ENCODE results near the gene OPTC. TPM values are rescaled to one million over a fixed set of nuclear protein-coding genes. Genes with fewer than 3 reads are reported as not detected.
"Not testable (repeated sequence)": the region's sequence is repeated elsewhere in the genome, so short reads cannot be mapped to it uniquely, and the experiment has no call there.

OPTC gene
- total RNA-seq, 1 experiment from 2014 or later = not detected

DNA sequence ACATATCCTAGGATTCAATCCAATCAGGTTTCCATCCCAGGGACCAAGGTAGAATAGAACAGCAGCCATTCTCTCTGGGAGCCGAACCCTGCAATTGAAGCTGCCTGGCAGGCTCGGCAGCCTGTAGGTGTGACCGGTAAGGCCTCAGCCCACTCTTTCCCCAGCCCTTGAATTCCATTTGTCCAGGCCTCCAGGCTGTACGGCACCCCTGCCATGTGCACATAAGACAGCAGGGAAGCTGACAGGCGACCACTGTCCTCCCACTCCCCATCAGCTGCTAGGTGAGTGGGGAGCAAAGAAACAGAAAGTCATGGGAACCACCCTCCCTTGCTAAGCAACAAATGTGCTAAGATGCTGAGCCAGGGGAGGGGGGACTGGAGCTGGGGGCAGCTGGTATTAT is 23.0 kb downstream of the OPTC start:
- DNase-seq (ENCODE audit: low spot score) = no peak

DNA sequence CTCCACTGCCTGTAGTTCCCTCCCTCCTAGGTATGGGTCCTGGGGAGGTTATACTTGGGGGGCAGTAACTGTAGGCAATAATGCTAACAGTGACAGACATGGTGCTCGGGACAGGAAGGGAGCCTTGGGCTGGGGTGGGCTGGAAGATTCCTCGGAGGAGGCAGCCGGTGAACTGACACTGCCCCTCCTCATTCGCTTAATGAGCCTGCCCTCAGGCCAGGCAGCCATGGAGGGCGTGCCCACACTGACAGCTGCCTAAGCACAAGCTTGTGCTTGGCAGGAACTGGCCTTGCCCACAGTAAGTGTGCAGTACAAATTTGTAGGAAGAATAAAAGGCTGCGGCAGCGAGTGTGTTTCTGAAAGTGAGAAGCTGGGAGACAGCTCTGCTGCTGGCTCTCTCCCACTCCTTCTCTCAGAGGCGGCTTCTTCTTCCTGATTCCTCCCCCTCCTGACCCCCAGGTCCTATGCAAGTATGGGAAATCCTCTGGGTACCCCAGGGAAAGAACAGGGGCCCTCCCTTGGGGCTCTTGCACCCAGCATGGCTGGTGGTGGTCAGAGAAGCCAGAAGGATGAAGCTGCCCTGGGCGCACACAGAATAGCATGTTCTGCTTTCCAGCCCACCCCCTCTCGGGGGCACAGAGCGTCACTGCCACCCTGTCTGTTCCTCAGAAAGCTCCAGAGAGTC is 23.6 kb downstream of the OPTC start:
- no peak for DNase-seq (ENCODE audit: low spot score)

DNA sequence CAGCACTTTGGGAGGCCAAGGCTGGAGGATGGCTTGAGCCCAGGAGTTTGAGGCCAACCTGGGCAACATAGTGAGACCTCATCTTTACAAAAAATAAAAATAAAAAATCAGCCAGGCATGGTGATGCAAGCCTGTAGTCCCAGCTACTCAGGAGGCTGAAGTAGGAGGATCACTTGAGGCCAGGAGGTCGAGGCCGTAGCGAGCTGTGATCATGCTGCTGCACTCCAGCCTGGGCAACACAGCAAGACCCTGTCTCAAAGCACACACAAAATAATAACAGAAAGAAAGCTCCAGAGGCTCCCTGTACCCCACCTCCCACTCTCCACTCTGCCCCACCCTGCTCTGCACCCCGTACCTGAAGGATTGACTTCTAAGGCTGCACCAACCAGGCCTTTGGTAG is 24.2 kb downstream of the OPTC start:
- DNase-seq (ENCODE audit: low spot score) = not testable (repeated sequence)

DNA sequence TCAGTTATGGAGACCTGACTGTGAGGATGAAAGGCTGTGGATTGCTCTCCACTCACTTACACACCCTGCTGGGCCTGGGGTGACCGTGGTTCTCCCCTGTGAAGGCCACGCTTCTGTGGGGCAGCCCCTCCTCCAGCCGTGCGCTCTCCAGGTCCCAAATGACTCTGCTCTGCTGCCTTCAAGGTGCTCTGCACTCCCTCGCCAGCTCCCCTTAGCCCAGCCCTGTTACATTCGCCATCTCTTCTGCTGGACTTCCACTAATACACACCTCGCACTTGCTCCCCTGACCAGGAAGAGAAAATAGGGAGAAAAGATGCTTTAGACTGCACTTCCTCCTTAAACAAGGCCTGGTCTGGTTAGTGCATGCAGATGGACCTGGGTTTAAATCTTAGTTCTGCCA is 24.6 kb downstream of the OPTC start:
- no peak for DNase-seq (ENCODE audit: low spot score)

DNA sequence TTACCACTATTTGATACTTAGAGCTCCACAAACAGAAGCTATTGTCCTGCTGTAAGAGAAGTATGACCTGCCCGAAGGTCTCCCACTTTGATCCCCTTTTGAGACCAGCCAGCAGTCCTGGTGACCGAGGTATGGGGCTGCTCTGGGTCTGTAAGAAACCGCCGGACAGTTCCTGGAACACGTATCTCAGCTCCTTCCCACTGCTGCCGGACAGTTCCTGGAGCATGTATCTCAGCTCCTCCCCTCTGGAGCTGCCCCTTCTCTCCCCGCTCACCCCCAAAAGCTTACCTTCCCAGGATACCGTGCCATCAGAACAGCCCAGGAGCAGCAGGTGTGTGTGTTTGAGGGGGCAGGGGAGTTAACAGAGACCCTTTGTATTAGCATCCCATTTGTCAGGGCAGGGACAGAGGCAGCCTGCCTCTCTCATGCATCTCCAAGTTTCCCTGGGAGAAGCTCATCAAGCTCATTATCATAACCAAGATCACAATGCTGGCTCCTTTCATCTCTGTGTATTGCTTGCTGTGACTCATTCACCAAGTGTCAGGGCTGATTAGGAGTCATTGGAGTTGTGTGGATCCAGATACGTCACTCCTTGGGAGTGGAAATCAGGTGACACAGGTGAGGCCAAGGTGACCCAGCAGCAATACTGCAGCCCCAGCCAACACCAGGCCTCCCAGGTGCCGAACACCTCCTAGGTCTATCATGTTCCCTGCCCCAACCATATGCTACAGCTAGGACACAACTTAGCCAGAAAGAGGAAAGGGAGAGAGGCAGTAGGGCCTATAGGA is 25.3 kb downstream of the OPTC start:
- DNase-seq (ENCODE audit: low spot score) = no peak

DNA sequence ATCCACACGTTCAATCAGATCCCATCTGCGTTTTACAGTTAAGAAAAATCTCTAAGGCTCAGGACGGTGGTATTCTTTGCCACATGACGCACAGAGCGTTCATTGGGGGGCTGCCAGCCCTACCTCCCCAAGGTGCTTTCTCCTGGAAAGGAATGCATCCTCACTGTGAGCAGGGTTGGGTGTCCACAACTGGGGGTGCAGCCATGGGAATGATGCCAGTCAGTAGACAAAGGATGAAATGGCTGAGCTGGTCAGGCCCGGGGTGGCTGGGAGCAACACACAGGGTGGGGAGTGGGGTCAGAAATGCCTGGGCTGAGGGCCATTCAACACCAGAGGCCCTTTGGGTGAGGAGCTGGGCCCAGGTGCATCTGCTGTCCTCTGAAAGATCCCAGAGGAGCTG is 25.9 kb downstream of the OPTC start:
- DNase-seq (ENCODE audit: low spot score) = no peak

DNA sequence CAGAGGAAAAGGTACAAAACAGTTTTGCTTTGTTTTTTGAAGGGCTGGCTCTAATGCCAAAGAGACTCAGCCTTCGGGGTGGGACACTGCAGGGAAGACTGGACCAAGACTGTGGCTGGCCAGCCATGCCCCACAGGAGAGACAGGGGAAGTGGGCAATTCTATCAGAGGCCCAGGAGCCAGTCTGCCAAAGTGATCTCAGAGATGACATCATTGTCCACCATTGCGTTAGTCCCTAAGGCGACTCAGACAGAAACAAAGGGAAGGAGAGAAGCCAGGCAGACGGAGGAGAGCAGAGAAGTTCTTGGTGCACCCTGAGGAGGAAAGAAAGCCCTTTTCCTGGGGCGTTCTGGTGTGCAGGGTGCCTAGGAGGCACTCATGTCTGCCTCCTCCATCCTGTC is 26.4 kb downstream of the OPTC start:
- peak; percentile 56 for DNase-seq (ENCODE audit: low spot score)

DNA sequence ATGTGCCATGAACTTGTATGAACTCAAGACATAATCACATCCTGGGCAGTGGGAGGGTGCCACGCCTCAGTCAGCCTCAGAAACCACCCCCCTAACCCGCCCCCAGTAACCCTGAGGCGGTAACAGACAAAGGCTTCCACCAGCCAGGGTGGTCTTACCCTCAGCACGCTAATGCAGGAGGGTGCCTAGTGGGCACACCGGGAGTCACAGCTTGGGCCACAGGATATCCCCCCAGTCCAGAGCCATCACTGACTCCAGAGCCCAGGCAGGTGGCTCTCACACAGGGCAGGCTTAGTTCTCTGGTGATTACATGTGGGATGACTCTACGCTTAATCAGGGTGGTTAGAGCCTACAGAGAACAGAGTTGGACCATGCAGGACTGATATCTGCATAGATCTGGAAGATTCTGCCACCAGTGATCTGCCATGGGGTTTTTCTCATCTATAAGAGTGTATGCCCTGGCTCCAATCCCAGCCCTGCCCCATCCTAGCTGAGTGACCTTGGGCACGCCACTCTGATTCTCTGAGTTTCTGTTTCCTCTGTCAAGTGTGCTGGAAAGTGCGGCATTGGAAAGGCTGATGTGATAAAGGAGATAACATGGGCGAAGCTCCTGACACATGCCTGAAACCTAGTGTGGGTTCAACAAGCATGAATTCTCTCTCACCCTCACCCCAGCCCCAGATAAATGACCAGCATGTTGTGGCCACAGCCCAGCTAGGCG is 27.3 kb downstream of the OPTC start:
- no peak for DNase-seq (ENCODE audit: low spot score)

DNA sequence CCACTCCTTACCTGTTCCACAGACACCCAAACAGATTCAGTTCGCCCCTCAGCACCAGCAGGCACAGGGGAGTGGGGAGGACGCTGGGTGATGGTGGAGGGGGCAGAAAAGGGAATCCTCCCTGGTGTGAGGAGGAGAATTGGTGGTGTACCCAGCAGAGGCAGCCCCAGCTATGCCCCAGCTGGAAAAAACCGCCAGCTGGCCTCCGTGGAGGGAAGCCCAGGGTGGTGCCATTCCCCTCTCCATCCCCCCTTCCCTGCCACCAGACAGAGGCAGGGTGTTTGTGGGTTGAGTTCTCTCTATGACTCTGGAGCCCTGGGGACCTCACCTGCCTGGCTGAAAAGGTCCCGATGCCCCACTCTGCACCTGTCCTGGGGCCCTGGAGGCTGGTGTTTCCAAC is 27.9 kb downstream of the OPTC start:
- no peak for DNase-seq (ENCODE audit: low spot score)

DNA sequence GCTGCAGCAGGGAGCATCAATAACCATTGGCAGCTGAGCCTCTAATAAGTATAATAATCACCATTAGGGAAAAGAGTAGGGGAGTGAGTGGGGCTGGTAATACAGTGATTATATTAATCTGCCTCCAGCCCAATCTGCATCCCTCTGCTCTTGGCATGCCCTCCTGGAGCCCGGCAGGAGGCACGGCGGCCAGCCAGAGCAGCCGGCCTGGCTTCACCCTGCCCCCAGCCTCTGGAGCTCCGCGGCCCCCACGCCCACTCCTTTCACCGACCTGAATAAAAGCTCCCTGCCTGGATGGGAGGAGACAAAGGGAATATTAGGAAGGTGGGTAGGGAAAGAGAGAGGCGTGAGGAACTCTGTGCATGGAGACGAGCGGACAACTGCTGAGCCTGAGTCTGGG is 28.3 kb downstream of the OPTC start:
- DNase-seq (ENCODE audit: low spot score) = no peak

DNA sequence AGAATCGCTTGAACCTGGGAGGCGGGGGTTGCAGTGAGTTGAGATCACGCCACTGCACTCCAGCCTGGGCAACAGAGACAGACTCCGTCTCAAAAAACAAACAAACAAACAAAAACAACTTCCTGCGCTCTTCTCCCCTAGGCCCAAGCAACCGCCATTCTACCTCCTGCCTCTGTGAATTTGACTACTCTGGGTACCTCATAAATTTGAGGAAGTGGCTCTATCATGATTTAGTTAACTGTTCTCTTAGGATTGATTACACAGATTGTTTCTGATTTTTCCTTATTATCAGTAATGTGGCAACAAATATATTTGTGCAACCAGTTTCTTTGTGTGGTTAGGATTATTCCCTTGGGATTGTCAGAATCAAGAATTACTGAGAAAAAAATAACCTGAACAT is 29.7 kb downstream of the OPTC start:
- no peak for DNase-seq (ENCODE audit: low spot score)

DNA sequence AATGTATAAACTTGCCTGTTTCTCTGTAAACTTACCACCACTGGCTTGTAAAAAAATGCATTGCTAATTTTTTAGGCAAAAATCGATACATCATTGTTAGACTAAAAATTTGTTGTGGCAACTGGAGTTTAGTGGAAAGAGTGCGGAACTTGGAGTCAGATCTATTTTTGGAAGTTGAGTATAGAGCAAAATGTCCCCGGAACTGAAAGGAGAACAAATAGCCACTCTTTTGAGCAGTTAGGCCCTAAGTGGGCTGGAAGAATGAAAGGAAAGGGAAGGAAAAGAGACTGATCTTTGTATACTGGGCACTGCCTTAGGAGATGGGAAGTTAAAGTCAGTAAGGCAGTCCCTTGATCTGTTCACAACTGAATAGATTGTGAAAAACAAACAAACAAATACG is 30.2 kb downstream of the OPTC start:
- no peak for DNase-seq (ENCODE audit: low spot score)

DNA sequence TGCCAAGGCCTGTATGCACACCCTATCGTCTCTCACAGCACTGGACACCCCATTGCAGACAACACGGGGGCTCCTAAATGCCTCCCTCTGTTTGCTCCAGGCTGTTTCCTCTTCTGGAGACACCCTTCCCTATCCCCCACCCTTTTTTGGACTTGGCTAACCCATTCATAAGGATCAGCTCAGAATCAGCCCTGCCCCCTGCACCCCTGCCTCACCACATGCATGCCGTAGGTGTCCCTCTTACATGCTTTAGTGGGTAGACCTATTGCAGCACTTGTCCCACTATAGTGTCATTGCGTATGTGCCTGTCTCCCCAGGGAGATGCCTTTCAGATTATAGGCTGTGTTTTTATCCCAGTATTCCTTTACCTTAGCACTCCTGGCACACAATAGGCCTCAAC is 30.9 kb downstream of the OPTC start:
- DNase-seq (ENCODE audit: low spot score) = no peak

DNA sequence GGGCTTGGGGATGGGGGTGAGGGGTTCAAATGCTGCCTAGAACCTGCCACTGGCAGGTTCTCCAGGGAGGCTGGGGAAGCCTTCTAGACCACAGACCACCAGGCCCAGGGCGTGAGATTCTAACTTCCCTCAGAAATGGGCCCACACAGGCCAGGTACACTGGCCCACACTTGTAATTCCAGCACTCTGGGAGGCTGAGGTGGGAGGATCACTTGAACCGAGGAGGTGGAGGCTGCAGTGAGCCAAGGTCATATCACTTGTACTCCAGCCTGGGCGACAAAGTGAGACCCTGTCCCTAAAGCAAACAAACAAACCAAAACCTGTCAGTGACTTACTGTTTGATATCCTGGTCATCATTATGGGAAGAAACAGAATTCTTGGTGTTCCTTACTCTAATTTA is 31.7 kb downstream of the OPTC start:
- no peak for DNase-seq (ENCODE audit: low spot score)

DNA sequence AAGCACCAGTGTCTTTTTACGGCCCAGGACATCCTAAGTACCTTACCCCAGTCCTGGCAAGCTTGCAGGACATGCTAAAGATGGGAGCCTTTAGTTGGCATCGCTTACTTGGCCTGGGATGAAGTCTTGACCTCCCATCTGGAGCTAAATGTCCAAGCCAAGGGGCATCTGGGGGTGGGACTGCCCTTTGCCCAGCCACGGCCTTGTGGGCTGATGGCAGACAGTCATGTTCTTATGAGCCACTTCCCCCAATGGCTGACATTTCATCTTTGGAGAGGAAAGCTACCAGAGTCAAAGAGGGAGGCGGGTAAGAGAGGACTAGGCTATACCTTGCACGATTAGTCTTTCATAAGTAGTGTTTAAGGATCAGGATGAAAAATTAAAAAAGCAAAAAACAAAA is 32.2 kb downstream of the OPTC start:
- DNase-seq (ENCODE audit: low spot score) = no peak

DNA sequence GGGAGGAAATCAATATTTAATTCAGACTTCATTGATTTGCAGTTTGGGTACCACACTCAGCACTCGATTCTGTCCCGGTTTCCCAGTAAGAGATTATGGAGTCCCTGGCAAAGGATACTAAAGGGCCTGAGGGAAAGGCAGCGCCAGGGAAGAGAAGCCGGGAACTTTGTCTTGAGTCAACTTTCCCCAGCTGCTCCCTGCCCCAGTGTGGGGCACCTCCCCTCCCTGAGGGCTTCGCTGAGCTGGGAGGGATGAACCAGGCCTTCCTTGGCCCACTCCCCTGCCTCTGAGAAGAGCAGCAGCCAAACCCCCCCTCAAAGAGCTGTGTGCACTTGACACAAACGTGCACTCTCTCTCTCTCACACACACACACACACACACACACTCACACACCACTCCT is 32.6 kb downstream of the OPTC start:
- no peak for DNase-seq (ENCODE audit: low spot score)

DNA sequence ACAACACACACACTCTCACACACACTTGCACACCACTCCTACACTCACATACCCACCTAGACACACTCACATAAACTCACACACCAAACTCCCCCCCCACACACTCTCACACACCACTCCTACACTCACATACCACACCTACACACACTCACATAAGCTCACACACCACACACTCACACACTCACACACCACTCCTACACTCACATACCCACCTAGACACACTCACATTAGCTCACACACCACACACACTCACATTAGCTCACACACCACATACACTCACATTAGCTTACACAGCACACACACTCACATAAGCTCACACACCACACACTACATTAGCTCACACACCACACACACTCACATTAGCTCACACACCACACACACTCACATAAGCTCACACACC is 33.1 kb downstream of the OPTC start:
- DNase-seq (ENCODE audit: low spot score) = no peak

DNA sequence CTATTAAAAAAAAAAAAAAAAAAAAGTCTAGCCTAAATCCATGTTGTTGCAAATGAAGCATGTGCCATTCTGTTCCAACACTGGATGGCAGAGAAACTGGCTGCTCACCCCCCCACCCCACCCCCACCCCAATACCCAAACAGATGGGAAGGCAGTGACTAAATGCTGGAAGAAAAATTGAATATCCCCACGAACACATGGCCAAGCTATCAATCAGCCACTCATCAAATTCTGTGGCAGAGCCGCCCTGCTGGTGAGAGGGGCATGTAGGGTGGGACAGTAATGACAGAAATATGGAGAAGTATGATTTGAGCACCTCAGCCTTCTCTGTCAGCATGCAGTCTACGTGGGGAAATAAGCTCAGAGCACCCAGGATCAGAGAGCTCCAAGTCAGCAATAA is 34.1 kb downstream of the OPTC start:
- DNase-seq (ENCODE audit: low spot score) = no peak

DNA sequence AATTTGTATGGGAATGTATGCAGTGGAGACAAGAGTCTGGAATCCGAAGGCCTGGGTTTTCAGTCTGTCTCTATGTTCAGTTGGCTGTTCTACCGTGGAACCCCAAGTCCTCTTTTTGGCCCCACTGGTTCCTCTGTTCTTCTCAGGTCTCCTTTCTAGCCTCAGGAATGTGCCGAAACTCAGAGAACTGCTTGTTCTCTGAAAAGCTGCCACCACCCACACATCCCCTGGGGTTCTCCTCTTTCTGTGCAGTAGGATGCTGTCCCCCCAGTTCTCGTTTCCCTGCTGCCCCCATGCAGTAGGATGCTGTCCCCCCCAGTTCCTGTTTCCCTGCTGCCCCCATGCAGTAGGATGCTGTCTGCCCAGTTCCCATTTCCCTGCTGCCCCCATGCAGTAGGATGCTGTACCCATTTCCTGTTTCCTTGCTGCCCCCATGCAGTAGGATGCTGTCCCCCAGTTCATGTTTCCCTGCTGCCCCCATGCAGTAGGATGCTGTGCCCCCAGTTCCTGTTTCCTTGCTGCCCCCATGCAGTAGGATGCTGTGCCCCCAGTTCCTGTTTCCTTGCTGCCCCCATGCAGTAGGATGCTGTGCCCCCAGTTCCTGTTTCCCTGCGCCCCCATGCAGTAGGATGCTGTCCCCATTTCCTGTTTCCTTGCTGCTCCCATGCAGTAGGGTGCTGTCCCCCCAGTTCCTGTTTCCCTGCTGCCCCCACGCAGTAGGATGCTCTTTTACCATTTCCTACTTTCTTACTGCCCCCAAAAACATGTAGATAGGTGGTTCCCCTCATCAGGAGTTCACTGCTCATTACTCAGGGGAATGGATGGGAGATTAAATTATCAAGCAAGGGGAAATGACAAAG is 35.3 kb downstream of the OPTC start:
- DNase-seq (ENCODE audit: low spot score) = no peak

DNA sequence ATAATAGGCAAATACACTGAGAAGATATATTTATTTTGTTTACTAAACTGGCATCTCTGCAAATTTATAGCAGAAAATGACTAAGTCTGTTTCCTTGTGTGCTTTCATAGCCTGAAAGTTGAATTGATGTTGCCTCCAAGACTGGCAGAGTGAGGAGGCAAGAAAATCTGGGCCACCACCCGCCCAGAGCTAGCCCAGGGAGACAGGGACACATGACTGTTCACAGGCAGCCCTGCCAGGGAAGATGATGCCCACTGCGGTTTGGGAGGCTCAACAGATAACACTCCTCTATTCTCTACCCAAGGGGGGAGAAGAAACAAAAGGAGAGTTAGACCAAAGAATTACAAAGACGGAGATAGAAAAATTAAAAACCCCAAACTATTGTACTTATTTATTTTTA is 37.1 kb downstream of the OPTC start:
- DNase-seq (ENCODE audit: low spot score) = no peak

DNA sequence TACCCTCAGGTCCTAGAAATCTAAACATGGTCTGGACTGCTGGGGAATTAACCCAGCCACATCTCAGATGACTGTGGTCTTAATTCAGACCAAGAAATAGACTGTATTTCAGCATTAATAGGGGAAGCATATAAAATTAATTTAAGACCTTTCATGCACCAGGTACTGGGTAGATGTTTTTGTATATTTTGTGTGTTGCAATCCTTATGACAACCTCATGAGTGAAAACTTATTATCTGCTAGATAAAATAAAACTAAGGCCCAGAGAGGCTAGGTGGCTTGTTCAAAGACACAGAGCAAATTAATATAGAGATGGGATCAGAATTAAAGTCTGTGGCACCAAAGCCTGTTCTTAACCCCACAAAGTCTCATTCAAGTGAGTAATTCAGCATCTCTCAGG is 40.1 kb downstream of the OPTC start:
- DNase-seq (ENCODE audit: low spot score) = no peak

DNA sequence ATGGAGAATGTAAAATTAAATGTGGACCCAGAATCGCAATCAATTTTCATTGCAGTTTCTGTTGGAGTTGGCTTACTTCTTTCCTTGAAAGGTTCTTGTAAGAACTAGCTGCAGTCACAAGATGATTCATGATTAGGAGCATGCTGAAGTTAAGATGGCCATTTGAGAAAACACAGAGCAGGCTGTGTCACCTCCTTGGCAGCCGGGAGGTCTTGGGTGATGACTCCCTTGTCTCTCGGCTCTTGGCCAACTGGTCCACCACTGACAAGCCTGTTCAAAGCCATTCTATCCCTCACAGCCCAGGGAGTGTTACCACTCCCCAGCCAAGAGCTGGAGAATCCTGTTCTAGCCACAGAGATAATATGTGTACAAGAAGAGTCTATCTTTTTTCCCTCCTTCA is 40.6 kb downstream of the OPTC start:
- peak; percentile 37 for DNase-seq (ENCODE audit: low spot score)

Data from H4 (cell line).